ENCODE results near the gene UBE2Z.
"Not testable (repeated sequence)": the region's sequence is repeated elsewhere in the genome, so short reads cannot be mapped to it uniquely, and the experiment has no call there.

UBE2Z gene

DNA sequence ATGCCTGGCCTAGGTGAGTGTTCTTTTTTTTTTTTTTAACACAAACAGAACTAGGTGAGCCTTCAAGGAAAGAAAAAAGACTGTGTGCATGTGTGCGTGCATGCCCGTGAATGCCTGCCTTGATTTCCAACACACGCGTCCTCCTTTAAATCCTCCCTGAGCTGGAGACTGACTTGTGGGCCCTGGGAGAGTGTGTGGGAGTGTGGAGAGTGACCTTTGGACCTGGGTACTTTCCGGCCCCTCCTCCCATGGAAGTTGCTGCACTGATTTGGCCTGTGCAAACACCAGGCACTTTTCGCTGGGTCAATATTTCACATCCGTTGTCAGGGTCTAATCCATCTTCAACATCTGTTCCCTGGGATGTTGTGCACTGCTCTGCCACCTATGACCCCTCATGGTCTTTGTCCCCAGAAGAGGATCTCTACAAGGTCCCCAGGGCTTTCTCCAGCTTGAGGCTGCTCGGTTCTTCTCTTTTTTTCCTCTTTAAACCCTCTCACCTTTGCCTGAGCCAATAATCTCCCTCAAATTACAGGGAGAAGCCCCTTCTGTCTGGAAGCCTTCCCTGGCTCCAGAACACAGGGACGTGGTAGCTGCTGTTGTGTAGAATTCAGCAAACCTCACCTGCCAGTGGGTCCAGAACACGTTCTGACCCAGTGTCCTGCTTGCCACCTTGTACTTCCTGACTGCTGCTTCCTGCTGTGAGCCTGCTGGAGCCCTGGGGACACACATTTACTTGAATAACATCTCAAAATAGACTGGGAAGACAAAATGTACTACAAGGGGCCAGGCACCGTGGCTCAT, 36.5 kb upstream of the UBE2Z start:
- Histone ChIP-seq H3K79me2 (ENCODE audit: insufficient read depth, low read length) (no peaks in the 10 kb centered on the region), H2AFZ (ENCODE audit: low read depth, low read length) (no peak overlapping the region), H3K9me3 (ENCODE audit: insufficient read depth, low read length, severe bottlenecking) (no peaks in the 10 kb centered on the region), H3K27me3 (ENCODE audit: insufficient read depth, low read length, poor library complexity) (no peaks in the 10 kb centered on the region), H4K20me1 (ENCODE audit: insufficient read depth, low read length) (no peaks in the 10 kb centered on the region), H3K27ac (ENCODE audit: low read length) (no peak overlapping the region), H3K36me3 (ENCODE audit: insufficient read depth, low read length) (no peaks in the 10 kb centered on the region), H3K4me1 (ENCODE audit: insufficient read depth, low read length) (no peaks in the 10 kb centered on the region), H3K4me3 (ENCODE audit: low read depth in 1 of 2, low read length in 2 of 2) (no peak overlapping the region), H3K4me2 (ENCODE audit: insufficient read depth, low read length) (no peak overlapping the region), H3K9ac (ENCODE audit: low read depth, low read length) (no peak overlapping the region)
- no peak for TF ChIP-seq EZH2 (IDR thresholded peaks at IDR 0.05; ENCODE audit: borderline replicate concordance, low read depth, low read length, severe bottlenecking)
- TF ChIP-seq, protein P1, sequence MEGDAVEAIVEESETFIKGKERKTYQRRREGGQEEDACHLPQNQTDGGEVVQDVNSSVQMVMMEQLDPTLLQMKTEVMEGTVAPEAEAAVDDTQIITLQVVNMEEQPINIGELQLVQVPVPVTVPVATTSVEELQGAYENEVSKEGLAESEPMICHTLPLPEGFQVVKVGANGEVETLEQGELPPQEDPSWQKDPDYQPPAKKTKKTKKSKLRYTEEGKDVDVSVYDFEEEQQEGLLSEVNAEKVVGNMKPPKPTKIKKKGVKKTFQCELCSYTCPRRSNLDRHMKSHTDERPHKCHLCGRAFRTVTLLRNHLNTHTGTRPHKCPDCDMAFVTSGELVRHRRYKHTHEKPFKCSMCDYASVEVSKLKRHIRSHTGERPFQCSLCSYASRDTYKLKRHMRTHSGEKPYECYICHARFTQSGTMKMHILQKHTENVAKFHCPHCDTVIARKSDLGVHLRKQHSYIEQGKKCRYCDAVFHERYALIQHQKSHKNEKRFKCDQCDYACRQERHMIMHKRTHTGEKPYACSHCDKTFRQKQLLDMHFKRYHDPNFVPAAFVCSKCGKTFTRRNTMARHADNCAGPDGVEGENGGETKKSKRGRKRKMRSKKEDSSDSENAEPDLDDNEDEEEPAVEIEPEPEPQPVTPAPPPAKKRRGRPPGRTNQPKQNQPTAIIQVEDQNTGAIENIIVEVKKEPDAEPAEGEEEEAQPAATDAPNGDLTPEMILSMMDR (IDR thresholded peaks at IDR 0.05; ENCODE audit: borderline replicate concordance, extremely low read depth, low read length, poor library complexity, severe bottlenecking), result no peak
- no peak for ATAC-seq (ENCODE audit: insufficient read depth, low read depth)
- DNase-seq, result no peak

DNA sequence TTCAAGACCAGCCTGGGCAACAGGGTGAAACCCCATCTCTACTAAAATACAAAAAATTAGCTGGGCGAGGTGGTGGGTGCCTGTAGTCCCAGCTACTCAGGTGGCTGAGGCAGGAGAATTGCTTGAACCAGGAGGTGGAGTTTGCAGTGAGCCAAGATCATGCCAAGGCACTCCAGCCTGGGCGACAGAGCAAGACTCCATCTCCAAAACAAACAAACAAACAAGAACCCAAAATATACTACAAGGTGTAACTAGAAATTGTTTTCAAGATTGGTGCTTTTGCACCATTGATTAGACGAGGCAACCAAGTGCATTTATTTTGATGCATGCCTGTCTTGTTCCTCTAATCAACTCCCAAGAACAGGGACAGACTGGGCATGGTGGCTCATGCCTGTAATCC, 35.8 kb upstream of the UBE2Z start:
- not testable (repeated sequence) for H3K9ac ChIP-seq (ENCODE audit: low read depth, low read length); H3K79me2 ChIP-seq (ENCODE audit: insufficient read depth, low read length); H3K36me3 ChIP-seq (ENCODE audit: insufficient read depth, low read length); ATAC-seq (ENCODE audit: insufficient read depth, low read depth); H3K4me1 ChIP-seq (ENCODE audit: insufficient read depth, low read length); H4K20me1 ChIP-seq (ENCODE audit: insufficient read depth, low read length); H3K9me3 ChIP-seq (ENCODE audit: insufficient read depth, low read length, severe bottlenecking); H3K4me3 ChIP-seq (ENCODE audit: low read depth in 1 of 2, low read length in 2 of 2); H2AFZ ChIP-seq (ENCODE audit: low read depth, low read length); H3K27me3 ChIP-seq (ENCODE audit: insufficient read depth, low read length, poor library complexity); H3K27ac ChIP-seq (ENCODE audit: low read length); H3K4me2 ChIP-seq (ENCODE audit: insufficient read depth, low read length); DNase-seq

DNA sequence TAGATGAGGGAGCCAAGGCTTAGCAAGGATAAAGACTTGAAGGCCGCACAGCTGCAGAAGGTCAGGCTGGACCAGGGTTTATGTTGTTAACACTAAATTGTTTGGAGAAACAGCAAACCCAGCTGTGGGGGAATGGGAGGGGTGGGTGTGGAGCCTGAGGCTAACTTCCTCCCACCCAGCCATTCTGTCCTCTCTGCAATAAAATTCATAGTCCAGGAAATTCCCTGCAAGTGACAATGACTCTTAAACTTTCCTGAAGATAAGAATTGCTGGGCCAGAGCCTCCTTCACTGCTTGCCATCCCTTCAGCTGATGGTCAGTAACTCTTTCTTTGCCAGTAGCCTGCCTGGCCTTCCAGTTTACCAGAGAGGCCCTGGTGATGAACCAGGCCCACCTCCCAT, 35.0 kb upstream of the UBE2Z start:
- no peaks in the 10 kb centered on the region for H3K79me2 ChIP-seq (ENCODE audit: insufficient read depth, low read length)
- H3K9ac ChIP-seq (ENCODE audit: low read depth, low read length), result no peak overlapping the region
- DNase-seq (no peak), ATAC-seq (ENCODE audit: insufficient read depth, low read depth) (no peak)
- no peaks in the 10 kb centered on the region for H3K4me1 ChIP-seq (ENCODE audit: insufficient read depth, low read length)
- no peaks in the 10 kb centered on the region for H3K27me3 ChIP-seq (ENCODE audit: insufficient read depth, low read length, poor library complexity)
- no peak overlapping the region for H3K4me3 ChIP-seq (ENCODE audit: low read depth in 1 of 2, low read length in 2 of 2)
- H4K20me1 ChIP-seq (ENCODE audit: insufficient read depth, low read length), result no peaks in the 10 kb centered on the region
- no peaks in the 10 kb centered on the region for H3K36me3 ChIP-seq (ENCODE audit: insufficient read depth, low read length)
- TF ChIP-seq, protein P1 (IDR thresholded peaks at IDR 0.05; ENCODE audit: borderline replicate concordance, extremely low read depth, low read length, poor library complexity, severe bottlenecking), result no peak
- TF ChIP-seq EZH2 (IDR thresholded peaks at IDR 0.05; ENCODE audit: borderline replicate concordance, low read depth, low read length, severe bottlenecking), result no peak
- no peak overlapping the region for H3K4me2 ChIP-seq (ENCODE audit: insufficient read depth, low read length)
- H2AFZ ChIP-seq (ENCODE audit: low read depth, low read length), result no peak overlapping the region
- no peak overlapping the region for H3K27ac ChIP-seq (ENCODE audit: low read length)
- no peaks in the 10 kb centered on the region for H3K9me3 ChIP-seq (ENCODE audit: insufficient read depth, low read length, severe bottlenecking)

DNA sequence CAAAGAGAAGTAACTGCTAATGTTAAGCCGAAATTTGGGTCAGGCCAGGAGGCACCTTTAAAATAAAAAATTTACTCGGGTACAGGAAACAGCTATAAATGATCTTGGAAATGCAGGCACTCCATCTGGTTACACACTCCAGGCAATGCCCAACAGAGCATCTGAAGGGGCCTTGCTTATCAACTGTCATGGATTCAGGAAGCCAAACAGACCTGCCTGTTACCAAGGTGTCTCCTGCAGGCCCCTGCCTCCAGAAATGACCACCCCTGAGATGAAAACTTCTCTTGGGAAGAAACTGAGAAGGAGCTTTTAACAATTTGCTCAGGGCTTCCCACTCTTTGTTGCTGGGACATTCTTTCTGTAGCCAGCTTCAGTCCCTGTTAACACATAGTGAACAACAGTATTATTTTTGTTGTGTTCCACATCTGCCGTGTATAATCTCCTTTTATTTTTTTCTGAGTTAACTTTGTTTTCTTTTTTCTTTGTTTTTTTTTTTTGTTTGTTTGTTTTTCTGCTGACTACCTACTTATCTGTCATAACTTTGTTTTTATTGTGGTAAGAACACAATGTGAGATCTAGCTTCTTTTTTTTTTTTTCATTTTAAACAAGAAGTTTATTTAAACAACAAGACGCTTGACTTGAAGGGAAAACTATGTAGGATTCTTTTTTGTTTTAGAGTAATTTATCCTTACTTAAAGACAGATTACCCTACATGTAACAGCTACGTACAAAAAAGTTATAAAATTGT, 34.3 kb upstream of the UBE2Z start:
- Histone ChIP-seq H2AFZ (ENCODE audit: low read depth, low read length) (no peak overlapping the region), H3K4me1 (ENCODE audit: insufficient read depth, low read length) (no peaks in the 10 kb centered on the region)

More for the DNA sequence above, 34.3 kb upstream of the UBE2Z start:
- ATAC-seq (ENCODE audit: insufficient read depth, low read depth) (no peak), DNase-seq (no peak)
- H3K9ac ChIP-seq (ENCODE audit: low read depth, low read length), result no peak overlapping the region
- H4K20me1 ChIP-seq (ENCODE audit: insufficient read depth, low read length), result no peaks in the 10 kb centered on the region
- H3K36me3 ChIP-seq (ENCODE audit: insufficient read depth, low read length), result no peaks in the 10 kb centered on the region
- H3K27me3 ChIP-seq (ENCODE audit: insufficient read depth, low read length, poor library complexity), result no peaks in the 10 kb centered on the region
- no peak overlapping the region for H3K4me3 ChIP-seq (ENCODE audit: low read depth in 1 of 2, low read length in 2 of 2)
- TF ChIP-seq, protein P1 (IDR thresholded peaks at IDR 0.05; ENCODE audit: borderline replicate concordance, extremely low read depth, low read length, poor library complexity, severe bottlenecking), result no peak
- TF ChIP-seq EZH2 (IDR thresholded peaks at IDR 0.05; ENCODE audit: borderline replicate concordance, low read depth, low read length, severe bottlenecking), result no peak
- H3K4me2 ChIP-seq (ENCODE audit: insufficient read depth, low read length), result no peak overlapping the region
- H3K79me2 ChIP-seq (ENCODE audit: insufficient read depth, low read length), result no peaks in the 10 kb centered on the region
- no peak overlapping the region for H3K27ac ChIP-seq (ENCODE audit: low read length)
- H3K9me3 ChIP-seq (ENCODE audit: insufficient read depth, low read length, severe bottlenecking), result no peaks in the 10 kb centered on the region

Data from DND-41 (cell line).